NT2/D1 (cell line): ENCODE results near the gene NDUFA6.

ENCODE experiments used
- YY1 ChIP-seq: IDR thresholded peaks from 2 replicates; pipeline ENCODE4 v1.6.1; 2011; ENCODE audit not compliant: insufficient read length, insufficient read depth
- ZNF274 ChIP-seq: IDR thresholded peaks from 2 replicates; pipeline ENCODE4 v1.6.1; 2011; ENCODE audit warnings: mild to moderate bottlenecking, low read depth, low read length

- no peak for TF ChIP-seq YY1
- TF ChIP-seq ZNF274 = no peak
Measured at GRCh38 chr22:42078469-42079318, 11.9 kb downstream of the NDUFA6 start.
